WTC11 (cell line): Measurements from ENCODE around the gene LRRC10.

Source experiments
- CTCF ChIP-seq: fragments of 200-600 bp; IDR thresholded peaks from 2 replicates; pipeline ENCODE4 v1.8.0; 2022; ENCODE audit warnings: antibody characterized with exemption
- ELF4 ChIP-seq: sonication (generic); formaldehyde crosslinking; IDR thresholded peaks from 2 replicates; pipeline ENCODE4 v1.8.1; 2022; ENCODE audit warnings: low read depth, mild to moderate bottlenecking, moderate library complexity, missing genetic modification reagents
- ETV6 ChIP-seq: sonication (generic); formaldehyde crosslinking; IDR thresholded peaks from 2 replicates; pipeline ENCODE4 v1.8.1; 2022; ENCODE audit warnings: mild to moderate bottlenecking, missing genetic modification reagents
- FOXJ3 ChIP-seq: sonication (generic); formaldehyde crosslinking; IDR thresholded peaks from 2 replicates; pipeline ENCODE4 v1.9.0; 2021; ENCODE audit warnings: missing genetic modification reagents, mild to moderate bottlenecking, borderline replicate concordance
- USF1 ChIP-seq: sonication (generic); formaldehyde crosslinking; IDR thresholded peaks from 2 replicates; pipeline ENCODE4 v1.8.0; 2022; ENCODE audit warnings: mild to moderate bottlenecking, missing genetic modification reagents
- USF2 ChIP-seq: sonication (generic); formaldehyde crosslinking; IDR thresholded peaks from 2 replicates; pipeline ENCODE4 v1.8.1; 2023; ENCODE audit warnings: mild to moderate bottlenecking, missing genetic modification reagents, moderate library complexity
- TF ChIP-seq, protein P1 (sequence below): sonication (generic); formaldehyde crosslinking; IDR thresholded peaks from 2 replicates; pipeline ENCODE4 v1.8.1; 2022; ENCODE audit warnings: mild to moderate bottlenecking, moderate library complexity, missing genetic modification reagents

DNA sequence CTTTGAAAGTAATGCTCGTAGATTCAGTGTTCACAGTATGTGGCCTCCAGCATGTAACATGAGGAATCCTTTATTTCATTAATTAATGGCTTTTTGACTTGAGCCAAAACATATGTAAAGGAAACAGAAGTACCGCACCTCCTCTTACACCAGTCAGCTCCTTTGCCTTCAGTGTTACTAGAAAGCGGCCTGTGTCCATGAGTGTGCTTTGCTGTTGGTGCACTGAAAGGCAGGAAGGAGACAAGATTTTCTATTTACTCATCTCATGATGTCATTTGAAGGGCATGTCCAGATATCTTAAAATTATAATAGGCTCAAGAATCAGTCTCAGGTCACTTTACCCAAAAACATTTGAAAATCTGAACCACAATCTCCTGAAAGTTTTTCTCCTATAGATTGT is 35.4 kb downstream of the LRRC10 start:
- no peak for TF ChIP-seq USF2 (CRISPR knock-in tag)
- no peak for TF ChIP-seq CTCF
- TF ChIP-seq ETV6 = no peak
- TF ChIP-seq, protein P1, sequence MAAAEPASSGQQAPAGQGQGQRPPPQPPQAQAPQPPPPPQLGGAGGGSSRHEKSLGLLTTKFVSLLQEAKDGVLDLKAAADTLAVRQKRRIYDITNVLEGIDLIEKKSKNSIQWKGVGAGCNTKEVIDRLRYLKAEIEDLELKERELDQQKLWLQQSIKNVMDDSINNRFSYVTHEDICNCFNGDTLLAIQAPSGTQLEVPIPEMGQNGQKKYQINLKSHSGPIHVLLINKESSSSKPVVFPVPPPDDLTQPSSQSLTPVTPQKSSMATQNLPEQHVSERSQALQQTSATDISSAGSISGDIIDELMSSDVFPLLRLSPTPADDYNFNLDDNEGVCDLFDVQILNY (CRISPR knock-in tag) = no peak
- no peak for TF ChIP-seq FOXJ3 (CRISPR knock-in tag)
- no peak for TF ChIP-seq USF1 (CRISPR knock-in tag)
- no peak for TF ChIP-seq ELF4 (CRISPR knock-in tag)
